SK-N-SH (cell line): ENCODE measurements around the gene BAG1. TPM values are rescaled to one million over a fixed set of nuclear protein-coding genes. Genes with fewer than 3 reads are reported as not detected.

Experiments used
- CTCF ChIA-PET: fragments of 300-600, 350-600 bp; formaldehyde crosslinking; extraction: SDS; loops from one replicate; lab custom pipeline; 2021; lab: Yijun Ruan, JAX
- POLR2A ChIA-PET: fragments of 350-600 bp; sonication (Branson Sonifier 250); formaldehyde crosslinking; extraction: SDS; loops from one replicate; lab custom pipeline; 2020; ENCODE audit warnings: antibody characterized with exemption, inconsistent platforms; lab: Yijun Ruan, JAX
- DNase-seq: peaks from one replicate; pipeline ENCODE4 v3.0.0; 2012
- H2AFZ ChIP-seq: fragments of 200-600 bp; sonication (generic); 2 replicates; pipeline ENCODE4 v1.8.1; 2016; ENCODE audit warnings: antibody characterized with exemption, mild to moderate bottlenecking, low read depth
- H3F3A ChIP-seq: fragments of 200-600 bp; sonication (generic); replicated peaks from 2 replicates; pipeline ENCODE3; 2016; ENCODE audit warnings: antibody characterized with exemption, mild to moderate bottlenecking; ENCODE audit not compliant: insufficient read depth
- H3K27ac ChIP-seq, 2 experiments: fragments of 200-500 bp in 1 of 2; fragments of 200-600 bp in 1 of 2; sonication (Bioruptor generic) in 1 of 2; sonication (generic), shearing (Covaris generic) in 1 of 2; 2 replicates each; pipeline versions ENCODE4 v1.5.1 to v1.6.1; 2014 to 2016; ENCODE audit warnings: low read depth in 2 of 2, inconsistent platforms in 1 of 2, low read length in 1 of 2, mild to moderate bottlenecking in 1 of 2, mixed read lengths in 1 of 2
- H3K27me3 ChIP-seq: fragments of 200-600 bp; sonication (generic), shearing (Covaris generic); 2 replicates; pipeline ENCODE4 v1.6.1; 2016; ENCODE audit warnings: mixed run types; ENCODE audit not compliant: insufficient read depth
- H3K36me3 ChIP-seq, 2 experiments: fragments of 200-500 bp in 1 of 2; fragments of 200-600 bp in 1 of 2; sonication (Bioruptor generic) in 1 of 2; sonication (generic) in 1 of 2; replicated peaks in 1 of 2; 2 replicates each; pipeline versions ENCODE3 to v1.5.1; 2014 to 2016; ENCODE audit warnings: low read length in 1 of 2, mild to moderate bottlenecking in 1 of 2; ENCODE audit not compliant: insufficient read depth in 2 of 2, control insufficient read depth in 1 of 2
- H3K4me1 ChIP-seq, 2 experiments: fragments of 200-500 bp in 1 of 2; fragments of 200-600 bp in 1 of 2; sonication (Bioruptor generic) in 1 of 2; sonication (generic), shearing (Covaris generic) in 1 of 2; 2 replicates each; pipeline versions ENCODE4 v1.5.1 to v1.6.1; 2014 to 2016; ENCODE audit warnings: low read depth in 1 of 2, low read length in 1 of 2, mixed run types in 1 of 2; ENCODE audit not compliant: insufficient read depth in 2 of 2, control insufficient read depth in 1 of 2
- H3K4me2 ChIP-seq: fragments of 200-600 bp; sonication (generic), shearing (Covaris generic); 2 replicates; pipeline ENCODE4 v1.6.1; 2017; ENCODE audit warnings: mixed run types
- H3K4me3 ChIP-seq, 2 experiments: fragments of 200-500 bp in 1 of 2; fragments of 200-600 bp in 1 of 2; sonication (Bioruptor generic) in 1 of 2; sonication (generic), shearing (Covaris generic) in 1 of 2; 2 replicates each; pipeline versions ENCODE4 v1.5.1 to v1.8.1; 2014 to 2016; ENCODE audit warnings: low read depth in 2 of 2, inconsistent platforms in 1 of 2, low read length in 1 of 2, mild to moderate bottlenecking in 1 of 2, mixed read lengths in 1 of 2, moderate library complexity in 1 of 2
- H3K79me2 ChIP-seq: fragments of 200-600 bp; sonication (generic); 2 replicates; pipeline ENCODE4 v1.8.1; 2017; ENCODE audit warnings: mild to moderate bottlenecking; ENCODE audit not compliant: insufficient read depth
- H3K9ac ChIP-seq: fragments of 200-600 bp; sonication (generic); 2 replicates; pipeline ENCODE4 v1.6.1; 2017; ENCODE audit warnings: mixed run types
- H3K9me2 ChIP-seq: fragments of 200-600 bp; sonication (generic); 2 replicates; pipeline ENCODE4 v1.6.1; 2017; ENCODE audit warnings: mixed run types
- H3K9me3 ChIP-seq: fragments of 200-600 bp; sonication (generic); 2 replicates; pipeline ENCODE4 v1.6.1; 2017; ENCODE audit warnings: mixed run types, mild to moderate bottlenecking, moderate library complexity
- H4K20me1 ChIP-seq: fragments of 200-600 bp; sonication (generic); 2 replicates; pipeline ENCODE4 v1.6.1; 2017; ENCODE audit warnings: mild to moderate bottlenecking, mixed run types; ENCODE audit not compliant: insufficient read depth
- ELF1 ChIP-seq: IDR thresholded peaks from 2 replicates; pipeline ENCODE4 v1.4.0; 2012
- NFIC ChIP-seq: IDR thresholded peaks from 2 replicates; pipeline ENCODE4 v1.4.0; 2012; ENCODE audit warnings: borderline replicate concordance
- RFX5 ChIP-seq: IDR thresholded peaks from 2 replicates; pipeline ENCODE4 v1.6.1; 2012; ENCODE audit warnings: mild to moderate bottlenecking, improper control_type of control experiment, low read length
- RXRA ChIP-seq: IDR thresholded peaks from 2 replicates; pipeline ENCODE4 v1.4.0; 2012; ENCODE audit warnings: low read depth, mild to moderate bottlenecking, borderline replicate concordance
- whole genome bisulfite sequencing: methylation state at CpG from one replicate; pipeline ENCODE4 v1.1.6; 2017; ENCODE audit warnings: low lambda C conversion rate; 5-methylcytosine and 5-hydroxymethylcytosine counted together
- polyA plus RNA-seq, 3 experiments: library from polyadenylated mRNA; depleted of rRNA; stranded (reverse); fragments of >200 nt; gene quantifications; 2 replicates each; pipeline ENCODE4 v1.2.3, GENCODE V29; 2012
- TF ChIP-seq, protein P1 (sequence below): fragments of 200-600 bp; sonication (generic); IDR thresholded peaks from 2 replicates; pipeline ENCODE4 v1.6.1; 2017; ENCODE audit warnings: antibody characterized with exemption, mild to moderate bottlenecking, moderate library complexity
- TF ChIP-seq, protein P2 (sequence below): IDR thresholded peaks from 2 replicates; pipeline ENCODE4 v1.6.1; 2012; ENCODE audit warnings: mild to moderate bottlenecking, low read depth, low read length, moderate library complexity
- TF ChIP-seq, protein P3 (sequence below): IDR thresholded peaks from 2 replicates; pipeline ENCODE4 v1.4.0; 2012; ENCODE audit warnings: low read depth
- TF ChIP-seq, protein P4 (sequence below): fragments of 150-350 bp; IDR thresholded peaks from 2 replicates; pipeline ENCODE4 v1.6.1; 2017; ENCODE audit warnings: antibody characterized with exemption, low read length, low read depth, borderline replicate concordance

The BAG1 gene
- polyA plus RNA-seq, 1 of the 3 experiments (the other 2 are of a cell fraction), result 49.9 TPM

DNA sequence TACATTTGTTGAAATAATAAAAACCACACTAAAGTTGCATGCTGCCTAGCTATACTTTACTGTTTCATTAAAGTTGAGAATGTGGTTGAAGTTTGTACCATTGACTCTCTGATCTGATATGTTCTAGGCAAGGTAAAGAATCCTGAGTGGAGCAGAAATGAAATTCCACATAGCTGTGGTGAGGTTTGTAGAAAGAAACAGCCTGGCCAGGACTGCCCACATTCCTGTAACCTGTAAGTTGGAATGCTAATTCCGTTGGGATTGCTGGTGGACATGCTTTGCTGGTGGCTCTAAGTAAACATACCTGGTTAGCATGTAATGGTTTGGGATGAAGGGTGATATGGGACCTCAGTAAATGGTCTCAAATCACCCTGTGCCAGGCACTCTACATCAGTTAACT, 42.6 kb upstream of the BAG1 start:
- no peaks in the 10 kb centered on the region for H3K27me3 ChIP-seq

More for the DNA sequence above, 42.6 kb upstream of the BAG1 start:
- CTCF ChIA-PET, result interaction anchor here (0.9 to 1.5 kb wide), 2 partner anchors 11 to 81 kb away, joined by 3 read pairs; no protein-coding TSS in a partner anchor
- Histone ChIP-seq H3K4me1 (no peaks in the 10 kb centered on the region), H3F3A (no peaks in the 10 kb centered on the region), H3K79me2 (peaks cover 19% of the 10 kb centered on the region), H3K9ac (no peak overlapping the region), H3K9me3 (no peaks in the 10 kb centered on the region), H2AFZ (no peak overlapping the region), H3K9me2 (no peaks in the 10 kb centered on the region), H3K4me2 (no peak overlapping the region), H3K27ac (no peak overlapping the region), H3K36me3 (peaks cover 82 to 91% of the 10 kb centered on the region in 2 experiments), H4K20me1 (no peaks in the 10 kb centered on the region), H3K4me3 (no peak overlapping the region)
- DNase-seq, result no peak
- WGBS, result 71% methylated on average over 1 of the region's 1 CpG
- POLR2A ChIA-PET, result no interaction called here
- TF ChIP-seq, protein P1, sequence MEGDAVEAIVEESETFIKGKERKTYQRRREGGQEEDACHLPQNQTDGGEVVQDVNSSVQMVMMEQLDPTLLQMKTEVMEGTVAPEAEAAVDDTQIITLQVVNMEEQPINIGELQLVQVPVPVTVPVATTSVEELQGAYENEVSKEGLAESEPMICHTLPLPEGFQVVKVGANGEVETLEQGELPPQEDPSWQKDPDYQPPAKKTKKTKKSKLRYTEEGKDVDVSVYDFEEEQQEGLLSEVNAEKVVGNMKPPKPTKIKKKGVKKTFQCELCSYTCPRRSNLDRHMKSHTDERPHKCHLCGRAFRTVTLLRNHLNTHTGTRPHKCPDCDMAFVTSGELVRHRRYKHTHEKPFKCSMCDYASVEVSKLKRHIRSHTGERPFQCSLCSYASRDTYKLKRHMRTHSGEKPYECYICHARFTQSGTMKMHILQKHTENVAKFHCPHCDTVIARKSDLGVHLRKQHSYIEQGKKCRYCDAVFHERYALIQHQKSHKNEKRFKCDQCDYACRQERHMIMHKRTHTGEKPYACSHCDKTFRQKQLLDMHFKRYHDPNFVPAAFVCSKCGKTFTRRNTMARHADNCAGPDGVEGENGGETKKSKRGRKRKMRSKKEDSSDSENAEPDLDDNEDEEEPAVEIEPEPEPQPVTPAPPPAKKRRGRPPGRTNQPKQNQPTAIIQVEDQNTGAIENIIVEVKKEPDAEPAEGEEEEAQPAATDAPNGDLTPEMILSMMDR, result no peak
- TF ChIP-seq RFX5 (no peak), NFIC (no peak), RXRA (no peak), ELF1 (no peak)
- TF ChIP-seq, protein P2, sequence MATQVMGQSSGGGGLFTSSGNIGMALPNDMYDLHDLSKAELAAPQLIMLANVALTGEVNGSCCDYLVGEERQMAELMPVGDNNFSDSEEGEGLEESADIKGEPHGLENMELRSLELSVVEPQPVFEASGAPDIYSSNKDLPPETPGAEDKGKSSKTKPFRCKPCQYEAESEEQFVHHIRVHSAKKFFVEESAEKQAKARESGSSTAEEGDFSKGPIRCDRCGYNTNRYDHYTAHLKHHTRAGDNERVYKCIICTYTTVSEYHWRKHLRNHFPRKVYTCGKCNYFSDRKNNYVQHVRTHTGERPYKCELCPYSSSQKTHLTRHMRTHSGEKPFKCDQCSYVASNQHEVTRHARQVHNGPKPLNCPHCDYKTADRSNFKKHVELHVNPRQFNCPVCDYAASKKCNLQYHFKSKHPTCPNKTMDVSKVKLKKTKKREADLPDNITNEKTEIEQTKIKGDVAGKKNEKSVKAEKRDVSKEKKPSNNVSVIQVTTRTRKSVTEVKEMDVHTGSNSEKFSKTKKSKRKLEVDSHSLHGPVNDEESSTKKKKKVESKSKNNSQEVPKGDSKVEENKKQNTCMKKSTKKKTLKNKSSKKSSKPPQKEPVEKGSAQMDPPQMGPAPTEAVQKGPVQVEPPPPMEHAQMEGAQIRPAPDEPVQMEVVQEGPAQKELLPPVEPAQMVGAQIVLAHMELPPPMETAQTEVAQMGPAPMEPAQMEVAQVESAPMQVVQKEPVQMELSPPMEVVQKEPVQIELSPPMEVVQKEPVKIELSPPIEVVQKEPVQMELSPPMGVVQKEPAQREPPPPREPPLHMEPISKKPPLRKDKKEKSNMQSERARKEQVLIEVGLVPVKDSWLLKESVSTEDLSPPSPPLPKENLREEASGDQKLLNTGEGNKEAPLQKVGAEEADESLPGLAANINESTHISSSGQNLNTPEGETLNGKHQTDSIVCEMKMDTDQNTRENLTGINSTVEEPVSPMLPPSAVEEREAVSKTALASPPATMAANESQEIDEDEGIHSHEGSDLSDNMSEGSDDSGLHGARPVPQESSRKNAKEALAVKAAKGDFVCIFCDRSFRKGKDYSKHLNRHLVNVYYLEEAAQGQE, result no peak
- TF ChIP-seq, protein P3, sequence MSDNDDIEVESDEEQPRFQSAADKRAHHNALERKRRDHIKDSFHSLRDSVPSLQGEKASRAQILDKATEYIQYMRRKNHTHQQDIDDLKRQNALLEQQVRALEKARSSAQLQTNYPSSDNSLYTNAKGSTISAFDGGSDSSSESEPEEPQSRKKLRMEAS, result no peak
- TF ChIP-seq, protein P4, sequence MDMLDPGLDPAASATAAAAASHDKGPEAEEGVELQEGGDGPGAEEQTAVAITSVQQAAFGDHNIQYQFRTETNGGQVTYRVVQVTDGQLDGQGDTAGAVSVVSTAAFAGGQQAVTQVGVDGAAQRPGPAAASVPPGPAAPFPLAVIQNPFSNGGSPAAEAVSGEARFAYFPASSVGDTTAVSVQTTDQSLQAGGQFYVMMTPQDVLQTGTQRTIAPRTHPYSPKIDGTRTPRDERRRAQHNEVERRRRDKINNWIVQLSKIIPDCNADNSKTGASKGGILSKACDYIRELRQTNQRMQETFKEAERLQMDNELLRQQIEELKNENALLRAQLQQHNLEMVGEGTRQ, result no peak
